Astrocyte of the spinal cord (primary cell): ENCODE results near the gene GRIN1.
A peak's percentile ranks its signal among the peaks of the same experiment; 100 is the strongest.

Experiments used
- DNase-seq: peaks from one replicate; pipeline ENCODE4 v3.0.0; 2011; ENCODE audit warnings: low read depth, low spot score
- H3K4me3 ChIP-seq: 2 replicates; pipeline ENCODE4 v1.5.1; 2011; ENCODE audit warnings: low read depth, mild to moderate bottlenecking, low read length, moderate library complexity
- in situ Hi-C: cut with HindIII; loops from 2 replicates; pipeline ENCODE4 v1.10.0; 2017; ENCODE audit warnings: low sequenced_read_pairs
- TF ChIP-seq, protein P1 (sequence below): IDR thresholded peaks from 2 replicates; pipeline ENCODE4 v1.5.1; 2012; ENCODE audit warnings: low read depth, mild to moderate bottlenecking, low read length, inconsistent platforms

GRIN1 gene

DNA sequence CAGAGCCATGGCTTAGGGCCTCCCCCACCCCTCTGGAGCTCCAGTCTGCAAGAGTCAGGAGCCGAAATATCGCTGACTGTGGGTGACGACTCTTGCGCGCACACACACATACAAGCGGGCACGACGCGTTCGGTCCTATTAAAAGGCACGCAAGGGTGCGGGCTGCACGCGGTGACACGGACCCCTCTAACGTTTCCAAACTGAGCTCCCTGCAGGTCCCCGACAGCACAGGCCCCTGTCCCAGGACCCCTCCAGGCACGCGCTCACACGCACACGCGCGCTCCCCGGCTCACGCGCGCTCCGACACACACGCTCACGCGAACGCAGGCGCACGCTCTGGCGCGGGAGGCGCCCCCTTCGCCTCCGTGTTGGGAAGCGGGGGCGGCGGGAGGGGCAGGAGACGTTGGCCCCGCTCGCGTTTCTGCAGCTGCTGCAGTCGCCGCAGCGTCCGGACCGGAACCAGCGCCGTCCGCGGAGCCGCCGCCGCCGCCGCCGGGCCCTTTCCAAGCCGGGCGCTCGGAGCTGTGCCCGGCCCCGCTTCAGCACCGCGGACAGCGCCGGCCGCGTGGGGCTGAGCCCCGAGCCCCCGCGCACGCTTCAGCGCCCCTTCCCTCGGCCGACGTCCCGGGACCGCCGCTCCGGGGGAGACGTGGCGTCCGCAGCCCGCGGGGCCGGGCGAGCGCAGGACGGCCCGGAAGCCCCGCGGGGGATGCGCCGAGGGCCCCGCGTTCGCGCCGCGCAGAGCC, at the start of gene GRIN1:
Gene GRIN1, plus strand, starts transcription at position 433 of the 746 bp plus-strand sequence. CDS start 333 bp downstream, outside the sequence.
- TF ChIP-seq, protein P1, sequence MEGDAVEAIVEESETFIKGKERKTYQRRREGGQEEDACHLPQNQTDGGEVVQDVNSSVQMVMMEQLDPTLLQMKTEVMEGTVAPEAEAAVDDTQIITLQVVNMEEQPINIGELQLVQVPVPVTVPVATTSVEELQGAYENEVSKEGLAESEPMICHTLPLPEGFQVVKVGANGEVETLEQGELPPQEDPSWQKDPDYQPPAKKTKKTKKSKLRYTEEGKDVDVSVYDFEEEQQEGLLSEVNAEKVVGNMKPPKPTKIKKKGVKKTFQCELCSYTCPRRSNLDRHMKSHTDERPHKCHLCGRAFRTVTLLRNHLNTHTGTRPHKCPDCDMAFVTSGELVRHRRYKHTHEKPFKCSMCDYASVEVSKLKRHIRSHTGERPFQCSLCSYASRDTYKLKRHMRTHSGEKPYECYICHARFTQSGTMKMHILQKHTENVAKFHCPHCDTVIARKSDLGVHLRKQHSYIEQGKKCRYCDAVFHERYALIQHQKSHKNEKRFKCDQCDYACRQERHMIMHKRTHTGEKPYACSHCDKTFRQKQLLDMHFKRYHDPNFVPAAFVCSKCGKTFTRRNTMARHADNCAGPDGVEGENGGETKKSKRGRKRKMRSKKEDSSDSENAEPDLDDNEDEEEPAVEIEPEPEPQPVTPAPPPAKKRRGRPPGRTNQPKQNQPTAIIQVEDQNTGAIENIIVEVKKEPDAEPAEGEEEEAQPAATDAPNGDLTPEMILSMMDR = no peak
- H3K4me3 ChIP-seq = no peak within 1 kb of the TSS
- DNase-seq = no peak
- in situ Hi-C loops = no loop called here

DNA sequence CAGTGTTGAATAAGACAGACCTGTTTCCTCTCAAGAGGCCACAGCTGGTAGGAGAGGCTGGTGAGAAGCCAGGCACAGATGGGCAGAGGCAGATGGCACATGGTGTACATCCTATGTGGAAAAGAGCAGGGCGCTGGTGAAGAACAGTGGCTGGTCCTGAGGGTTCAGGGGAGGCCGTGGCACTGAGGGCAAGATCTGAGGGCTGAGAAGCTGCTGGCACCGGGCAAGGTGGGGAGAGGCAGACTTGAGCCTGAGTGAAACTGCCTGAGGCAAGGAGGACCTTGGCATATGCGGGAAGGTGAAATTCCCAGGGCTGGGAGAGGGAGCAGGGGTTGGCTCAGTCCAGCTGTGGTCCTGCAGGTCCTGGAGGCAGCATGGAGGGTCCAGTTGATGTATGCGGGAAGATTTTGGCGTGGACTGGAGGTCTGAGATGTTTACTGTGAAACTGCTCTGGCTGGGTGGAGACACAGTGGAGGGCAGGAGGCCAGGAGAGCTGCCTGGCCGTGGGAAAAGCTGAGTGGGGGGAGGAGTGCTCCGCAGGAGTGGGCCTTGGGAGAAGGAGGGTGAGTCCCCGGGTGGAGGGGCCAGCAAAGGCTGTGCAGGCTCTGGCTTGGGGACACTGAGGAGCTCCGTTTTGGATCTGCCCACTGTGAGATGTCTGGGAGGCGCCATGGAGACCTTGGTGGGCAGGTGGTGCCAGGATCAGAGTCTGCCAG, 49.6 kb upstream of the GRIN1 start:
- no peak for DNase-seq
- in situ Hi-C loops = no loop called here

GRCh38 chr9:137095664-137096517, 43.1 kb upstream of the GRIN1 start:
- in situ Hi-C loops = no loop called here
- TF ChIP-seq, protein P1 = peak; percentile 9
- DNase-seq = no peak
- H3K4me3 ChIP-seq = no peak overlapping the region

More for the DNA sequence above, 49.6 kb upstream of the GRIN1 start:
- TF ChIP-seq, protein P1 = no peak
- H3K4me3 ChIP-seq = no peak overlapping the region

GRCh38 chr9:137096785-137097546, 42.0 kb upstream of the GRIN1 start:
- in situ Hi-C loops = no loop called here
- H3K4me3 ChIP-seq = no peak overlapping the region
- TF ChIP-seq, protein P1 = no peak
- DNase-seq = no peak

GRCh38 chr9:137097761-137098462, 41.0 kb upstream of the GRIN1 start:
- H3K4me3 ChIP-seq = no peak overlapping the region
- TF ChIP-seq, protein P1 = no peak
- in situ Hi-C loops = no loop called here
- DNase-seq = no peak
